K562 (cell line): Measurements from ENCODE around the gene XIRP2. TPM values are rescaled to one million over a fixed set of nuclear protein-coding genes. Genes with fewer than 3 reads are reported as not detected.

Source experiments
- ATAC-seq: fragments of 200-7000 bp; cut with Tn5 transposase; 3 replicates; pipeline ENCODE4 v1.9.1; 2020; ENCODE audit warnings: moderate library complexity
- BruUV-seq: library from RNA; stranded (reverse); fragments of 400-500 nt; replicated peaks from 2 replicates; lab custom pipeline; 2021; lab: Mats Ljungman, UMichigan
- CTCF ChIA-PET: fragments of 300-600 bp; formaldehyde crosslinking; extraction: SDS; loops from one replicate; lab custom pipeline; 2021; ENCODE audit warnings: low intra/inter-chr PET ratio; lab: Yijun Ruan, JAX
- POLR2A ChIA-PET: fragments of 300-600, 350-650 bp; sonication (Branson Sonifier 250); formaldehyde crosslinking; extraction: SDS; loops from one replicate; lab custom pipeline; 2021; ENCODE audit warnings: antibody characterized with exemption, inconsistent platforms; lab: Yijun Ruan, JAX
- DNase-seq, 4 experiments: peaks; one replicate each; pipeline versions ENCODE4 v3.0.0 to v3.0.0-alpha.2; 2011 to 2018; ENCODE audit warnings: low spot score in 3 of 4, mixed read lengths in 3 of 4; ENCODE audit errors: extremely low read depth in 1 of 4
- FAIRE-seq: peaks from 2 replicates; lab custom pipeline; 2011; peaks lifted over from hg19 to GRCh38; lab: Jason Lieb, UNC
- H2AFZ ChIP-seq: 2 replicates; pipeline ENCODE4 v1.6.0; 2011; ENCODE audit warnings: low read depth, low read length, control low read depth, inconsistent platforms
- H3K27ac ChIP-seq: fragments of 200-600 bp; 3 replicates; pipeline ENCODE4 v1.8.0; 2011; ENCODE audit warnings: low read depth, mild to moderate bottlenecking, control low read depth, inconsistent platforms, low read length, moderate library complexity, mixed read lengths; ENCODE audit errors: extremely low read depth
- H3K27me3 ChIP-seq, 2 experiments: fragments of 300-600 bp in 1 of 2; 2 replicates in 1 of 2; 3 replicates in 1 of 2; pipeline versions ENCODE4 v1.6.0 to v1.8.0; 2011; ENCODE audit warnings: inconsistent platforms in 2 of 2, low read length in 2 of 2, mild to moderate bottlenecking in 1 of 2, mixed read lengths in 1 of 2, moderate library complexity in 1 of 2; ENCODE audit not compliant: control insufficient read depth in 2 of 2, insufficient read depth in 2 of 2
- H3K36me3 ChIP-seq: fragments of 300-600 bp; 3 replicates; pipeline ENCODE4 v1.8.0; 2011; ENCODE audit warnings: mild to moderate bottlenecking, low read length, inconsistent platforms; ENCODE audit not compliant: control insufficient read depth, insufficient read depth
- H3K4me1 ChIP-seq, 2 experiments: fragments of 200-600 bp in 1 of 2; replicated peaks in 1 of 2; 2 replicates in 1 of 2; 3 replicates in 1 of 2; pipeline versions ENCODE4 v1.5.1 to v1.8.0; 2011; ENCODE audit warnings: inconsistent platforms in 2 of 2, low read length in 2 of 2, mild to moderate bottlenecking in 1 of 2, mixed read lengths in 1 of 2, moderate library complexity in 1 of 2; ENCODE audit not compliant: control insufficient read depth in 2 of 2, insufficient read depth in 2 of 2
- H3K4me2 ChIP-seq: 2 replicates; pipeline ENCODE4 v1.6.1; 2011; ENCODE audit warnings: low read length, control low read depth, inconsistent platforms, mixed read lengths; ENCODE audit not compliant: insufficient read depth
- H3K4me3 ChIP-seq: fragments of 200-600 bp; sonication (generic), shearing (Covaris generic); 2 replicates; pipeline ENCODE4 v1.5.1; 2016; ENCODE audit warnings: control low read depth, inconsistent platforms
- H3K79me2 ChIP-seq: fragments of 200-600 bp; 3 replicates; pipeline ENCODE4 v1.8.0; 2011; ENCODE audit warnings: low read length, inconsistent platforms; ENCODE audit not compliant: control insufficient read depth, insufficient read depth
- H3K9ac ChIP-seq, 2 experiments: 2 replicates each; pipeline versions ENCODE4 v1.6.0 to v1.6.1; 2011; ENCODE audit warnings: low read depth in 2 of 2, low read length in 2 of 2, control low read depth in 1 of 2, inconsistent platforms in 1 of 2, mild to moderate bottlenecking in 1 of 2, mixed read lengths in 1 of 2; ENCODE audit not compliant: insufficient read depth in 1 of 2
- H3K9me1 ChIP-seq: one replicate; pipeline ENCODE4 v1.6.0; 2011; ENCODE audit warnings: inconsistent platforms, mild to moderate bottlenecking, low read length, moderate library complexity; ENCODE audit not compliant: control insufficient read depth, insufficient read depth
- H3K9me3 ChIP-seq: replicated peaks from 2 replicates; pipeline ENCODE4 v1.5.1; 2011; ENCODE audit warnings: low read depth, low read length, inconsistent platforms; ENCODE audit not compliant: control insufficient read depth, insufficient read depth
- H4K20me1 ChIP-seq: replicated peaks from 2 replicates; pipeline ENCODE4 v1.6.1; 2011; ENCODE audit warnings: low read length, inconsistent platforms, mixed read lengths; ENCODE audit not compliant: control insufficient read depth, insufficient read depth
- TSC22D4 ChIP-seq: fragments of 450-650 bp; IDR thresholded peaks from 2 replicates; pipeline ENCODE4 v1.6.1; 2016; ENCODE audit warnings: missing genetic modification characterization, missing biosample characterization, control low read depth
- WGBS: fragments of 100-300 bp; shearing (Covaris generic); methylation state at CpG from one replicate; pipeline ENCODE4 v1.1.6; 2016; ENCODE audit warnings: low coverage, mixed read lengths; ENCODE audit not compliant: insufficient coverage; ENCODE audit errors: missing lambda C conversion rate; 5-methylcytosine and 5-hydroxymethylcytosine counted together
- in situ Hi-C: fragments of 300-500 bp; cut with MboI; formaldehyde crosslinking; loops from 4 replicates; pipeline ENCODE4 v1.15.0; 2018; ENCODE audit warnings: inconsistent platforms, mixed read lengths
- intact Hi-C: fragments of 100-400 bp; cut with micrococcal nuclease; formaldehyde crosslinking; loops from 2 replicates; pipeline ENCODE4 v1.14.2; 2022
- polyA plus RNA-seq, 8 experiments: library from polyadenylated mRNA; depleted of rRNA in 4 of 8; stranded (reverse) in 5 of 8; unstranded in 3 of 8; fragments of >200 nt; fragmentation: Nextera tagmentation in 2 of 8; fragmentation: Illumina TruSeq in 1 of 8; extraction: Ambion mirVana in 2 of 8; extraction: Trizol in 1 of 8; gene quantifications; 2 replicates each; pipeline versions ENCODE4 v1.2.1 to v1.2.3, GENCODE V29; 2011 to 2014; ENCODE audit warnings: inconsistent platforms in 1 of 8, missing spikeins in 1 of 8
- total RNA-seq, 7 experiments: library from RNA; depleted of rRNA in 6 of 7; stranded (reverse); fragments of >200 nt in 6 of 7; fragmentation: Illumina TruSeq in 2 of 7; extraction: Trizol in 2 of 7; gene quantifications; 2 replicates each; pipeline versions ENCODE4 v1.2.1 to v1.2.3, GENCODE V29; 2011 to 2021; ENCODE audit warnings: low replicate concordance in 1 of 7

Gene XIRP2
- total and polyA plus RNA-seq, 9 of the 15 experiments (the other 6 are each of a cell fraction or from before 2014, with no cell fraction given) = 0.04 to 0.10 (median 0.04) TPM; not detected in 2

- H3K9me1 ChIP-seq = no peaks in the 10 kb centered on the region
- DNase-seq (no peak), FAIRE-seq (no peak), ATAC-seq (no peak)
- H3K27me3 ChIP-seq = no peaks in the 10 kb centered on the region
- no peak overlapping the region for H3K4me2 ChIP-seq
- ChIA-PET POLR2A (no interaction called here), CTCF (no interaction called here)
- in situ Hi-C loops (no loop called here), intact Hi-C loops (loop anchor here (10.0 kb wide), 1 partner anchor 817 kb away; no protein-coding TSS in a partner anchor)
- H2AFZ ChIP-seq = no peak overlapping the region
- 0% methylated on average over 1 of the region's 1 CpG for WGBS
- no peaks in the 10 kb centered on the region for H3K36me3 ChIP-seq
- H3K9ac ChIP-seq = no peak overlapping the region
- H3K4me1 ChIP-seq = peaks cover 0 to 5% of the 10 kb centered on the region in 2 experiments; a peak in 1 of 5 replicates
- no peak overlapping the region for H3K27ac ChIP-seq
- TF ChIP-seq TSC22D4 (tag) = no peak
- no TSS peak for BruUV-seq
- no peaks in the 10 kb centered on the region for H3K79me2 ChIP-seq
- H4K20me1 ChIP-seq = no peaks in the 10 kb centered on the region
- H3K4me3 ChIP-seq = no peak overlapping the region
- H3K9me3 ChIP-seq = no peaks in the 10 kb centered on the region
These were observed 409.7 kb downstream of the XIRP2 start for GRCh38 chr2:167298017-167298416.
